ENCODE measurements around the gene UPF3B.

DNA sequence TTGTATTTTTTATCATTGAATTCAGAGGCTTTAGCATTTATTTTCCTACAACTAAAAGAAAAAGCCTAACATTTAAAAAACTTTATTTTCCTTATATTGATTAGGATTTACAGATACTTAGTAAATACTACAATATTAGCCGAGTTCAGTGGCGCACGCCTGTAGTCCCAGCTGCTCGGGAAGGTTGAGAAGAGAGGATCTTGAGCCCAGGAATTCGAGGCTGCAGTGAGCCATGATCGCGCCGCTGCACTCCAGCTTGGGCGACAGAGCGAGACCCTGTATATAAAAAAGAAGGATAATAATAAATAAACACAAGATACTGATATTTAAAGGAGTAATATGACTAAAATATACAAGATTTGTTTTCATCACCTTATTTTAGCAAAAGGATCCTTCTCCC is 681 bp upstream of the UPF3B start:
- no peak for TF ChIP-seq POLR2A (IDR thresholded peaks at IDR 0.05)
- TF ChIP-seq, protein P1, sequence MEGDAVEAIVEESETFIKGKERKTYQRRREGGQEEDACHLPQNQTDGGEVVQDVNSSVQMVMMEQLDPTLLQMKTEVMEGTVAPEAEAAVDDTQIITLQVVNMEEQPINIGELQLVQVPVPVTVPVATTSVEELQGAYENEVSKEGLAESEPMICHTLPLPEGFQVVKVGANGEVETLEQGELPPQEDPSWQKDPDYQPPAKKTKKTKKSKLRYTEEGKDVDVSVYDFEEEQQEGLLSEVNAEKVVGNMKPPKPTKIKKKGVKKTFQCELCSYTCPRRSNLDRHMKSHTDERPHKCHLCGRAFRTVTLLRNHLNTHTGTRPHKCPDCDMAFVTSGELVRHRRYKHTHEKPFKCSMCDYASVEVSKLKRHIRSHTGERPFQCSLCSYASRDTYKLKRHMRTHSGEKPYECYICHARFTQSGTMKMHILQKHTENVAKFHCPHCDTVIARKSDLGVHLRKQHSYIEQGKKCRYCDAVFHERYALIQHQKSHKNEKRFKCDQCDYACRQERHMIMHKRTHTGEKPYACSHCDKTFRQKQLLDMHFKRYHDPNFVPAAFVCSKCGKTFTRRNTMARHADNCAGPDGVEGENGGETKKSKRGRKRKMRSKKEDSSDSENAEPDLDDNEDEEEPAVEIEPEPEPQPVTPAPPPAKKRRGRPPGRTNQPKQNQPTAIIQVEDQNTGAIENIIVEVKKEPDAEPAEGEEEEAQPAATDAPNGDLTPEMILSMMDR (IDR thresholded peaks at IDR 0.05), result no peak

All from heart left ventricle (tissue), 13 donors.